Tibial nerve (tissue), 3 donors: Measurements from ENCODE around the gene THBS2.

Experiments used
- POLR2A ChIP-seq, 2 donors: fragments of 450-650 bp; IDR thresholded peaks; one replicate each; pipeline ENCODE4 v1.6.1; 2017; ENCODE audit warnings: antibody characterized with exemption in 2 of 2, mild to moderate bottlenecking in 2 of 2, moderate library complexity in 2 of 2
- TF ChIP-seq, protein P1 (sequence below), 5 experiments: fragments of 200-600 bp in 3 of 5; fragments of 450-650 bp in 2 of 5; sonication (generic) in 3 of 5; IDR thresholded peaks; one replicate each; pipeline ENCODE4 v1.5.1; 2016 to 2019; ENCODE audit warnings: antibody characterized with exemption in 5 of 5, mild to moderate bottlenecking in 3 of 5, moderate library complexity in 2 of 5

DNA sequence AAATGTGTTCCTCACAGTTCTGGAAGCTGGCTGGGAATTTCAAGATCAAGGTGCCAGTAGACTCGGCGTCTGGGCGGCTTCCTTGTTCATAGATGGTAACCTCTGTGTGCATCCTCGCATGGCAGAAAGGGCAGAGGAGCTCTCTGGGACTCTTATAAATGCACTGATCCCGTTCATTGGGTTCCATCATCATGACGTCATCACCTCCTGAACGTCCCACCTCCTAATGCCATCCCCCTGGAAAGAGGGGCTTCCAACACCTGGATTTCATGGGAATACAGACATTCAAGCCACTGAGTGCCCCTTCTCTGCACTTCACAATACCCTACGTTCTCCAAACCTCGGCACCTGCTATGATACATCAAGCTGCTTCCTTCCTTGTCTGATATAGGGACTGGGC is 37.5 kb upstream of the THBS2 start:
- no peak for TF ChIP-seq POLR2A (IDR thresholded peaks at IDR 0.05)
- TF ChIP-seq, protein P1, sequence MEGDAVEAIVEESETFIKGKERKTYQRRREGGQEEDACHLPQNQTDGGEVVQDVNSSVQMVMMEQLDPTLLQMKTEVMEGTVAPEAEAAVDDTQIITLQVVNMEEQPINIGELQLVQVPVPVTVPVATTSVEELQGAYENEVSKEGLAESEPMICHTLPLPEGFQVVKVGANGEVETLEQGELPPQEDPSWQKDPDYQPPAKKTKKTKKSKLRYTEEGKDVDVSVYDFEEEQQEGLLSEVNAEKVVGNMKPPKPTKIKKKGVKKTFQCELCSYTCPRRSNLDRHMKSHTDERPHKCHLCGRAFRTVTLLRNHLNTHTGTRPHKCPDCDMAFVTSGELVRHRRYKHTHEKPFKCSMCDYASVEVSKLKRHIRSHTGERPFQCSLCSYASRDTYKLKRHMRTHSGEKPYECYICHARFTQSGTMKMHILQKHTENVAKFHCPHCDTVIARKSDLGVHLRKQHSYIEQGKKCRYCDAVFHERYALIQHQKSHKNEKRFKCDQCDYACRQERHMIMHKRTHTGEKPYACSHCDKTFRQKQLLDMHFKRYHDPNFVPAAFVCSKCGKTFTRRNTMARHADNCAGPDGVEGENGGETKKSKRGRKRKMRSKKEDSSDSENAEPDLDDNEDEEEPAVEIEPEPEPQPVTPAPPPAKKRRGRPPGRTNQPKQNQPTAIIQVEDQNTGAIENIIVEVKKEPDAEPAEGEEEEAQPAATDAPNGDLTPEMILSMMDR (IDR thresholded peaks at IDR 0.05): no peak
